Stimulated activated CD4-positive, alpha-beta T cell treated with anti-CD3 and anti-CD28 coated beads, TNF-alpha, amount 100 ng/mL, for 24 hours (primary cell): ENCODE measurements around the gene ZC3H10.
"Not testable (repeated sequence)": the region's sequence is repeated elsewhere in the genome, so short reads cannot be mapped to it uniquely, and the experiment has no call there.

ENCODE experiments used
- DNase-seq, 3 experiments: peaks; one replicate each; pipeline ENCODE4 v3.0.0-alpha.2; 2020; ENCODE audit warnings: low read depth in 3 of 3

ZC3H10 gene, protein sequence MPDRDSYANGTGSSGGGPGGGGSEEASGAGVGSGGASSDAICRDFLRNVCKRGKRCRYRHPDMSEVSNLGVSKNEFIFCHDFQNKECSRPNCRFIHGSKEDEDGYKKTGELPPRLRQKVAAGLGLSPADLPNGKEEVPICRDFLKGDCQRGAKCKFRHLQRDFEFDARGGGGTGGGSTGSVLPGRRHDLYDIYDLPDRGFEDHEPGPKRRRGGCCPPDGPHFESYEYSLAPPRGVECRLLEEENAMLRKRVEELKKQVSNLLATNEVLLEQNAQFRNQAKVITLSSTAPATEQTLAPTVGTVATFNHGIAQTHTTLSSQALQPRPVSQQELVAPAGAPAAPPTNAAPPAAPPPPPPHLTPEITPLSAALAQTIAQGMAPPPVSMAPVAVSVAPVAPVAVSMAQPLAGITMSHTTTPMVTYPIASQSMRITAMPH

DNA sequence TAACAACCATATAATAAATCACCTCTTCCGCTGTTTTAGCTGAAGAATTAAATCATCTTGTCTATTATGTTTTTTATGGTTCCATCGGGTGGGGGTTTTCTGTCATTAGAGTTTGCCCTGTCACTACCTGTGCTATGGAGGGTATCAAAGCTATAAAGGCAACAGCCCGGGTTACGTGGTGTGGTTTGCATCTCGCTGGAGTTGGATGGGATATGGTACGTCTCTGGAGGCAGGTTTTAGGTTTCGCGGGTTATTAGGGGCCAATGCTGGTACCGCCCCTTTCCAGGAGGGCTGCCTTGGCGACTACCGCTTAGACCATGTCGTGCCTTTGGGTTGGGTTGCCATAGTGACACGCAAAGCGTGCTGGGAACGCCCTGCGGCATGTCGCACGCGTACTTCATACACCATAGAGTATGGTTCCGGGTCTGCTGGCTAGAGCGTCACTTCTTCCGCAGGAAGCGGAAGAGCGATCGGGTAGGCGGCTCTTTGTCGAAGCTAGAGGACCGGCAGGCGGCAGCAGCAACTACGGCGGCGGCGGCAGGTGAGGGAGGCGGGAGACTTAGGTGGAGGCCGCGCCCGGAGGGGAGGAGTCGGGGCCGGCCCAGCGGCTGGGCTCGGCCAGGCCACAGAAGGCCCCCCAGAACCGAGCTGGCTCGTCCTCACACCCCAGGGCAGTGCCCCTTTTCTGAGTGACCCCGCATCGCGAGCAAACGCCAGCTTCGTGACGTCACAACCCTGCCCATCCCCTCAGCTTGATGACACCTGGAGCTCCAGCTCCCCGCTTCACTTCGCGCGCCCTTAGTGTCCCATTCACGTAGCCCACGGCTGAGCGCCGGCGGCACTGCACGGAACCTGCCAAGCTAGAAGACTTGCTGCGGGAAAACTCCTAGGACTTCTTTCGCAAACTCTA is at the start of gene ZC3H10:
TSS of gene ZC3H10 (plus strand) at position 489 of the 910 bp plus-strand sequence. CDS start 2,297 bp downstream, outside the sequence.
- peak; percentile 97 to 98 (median 98) for DNase-seq

DNA sequence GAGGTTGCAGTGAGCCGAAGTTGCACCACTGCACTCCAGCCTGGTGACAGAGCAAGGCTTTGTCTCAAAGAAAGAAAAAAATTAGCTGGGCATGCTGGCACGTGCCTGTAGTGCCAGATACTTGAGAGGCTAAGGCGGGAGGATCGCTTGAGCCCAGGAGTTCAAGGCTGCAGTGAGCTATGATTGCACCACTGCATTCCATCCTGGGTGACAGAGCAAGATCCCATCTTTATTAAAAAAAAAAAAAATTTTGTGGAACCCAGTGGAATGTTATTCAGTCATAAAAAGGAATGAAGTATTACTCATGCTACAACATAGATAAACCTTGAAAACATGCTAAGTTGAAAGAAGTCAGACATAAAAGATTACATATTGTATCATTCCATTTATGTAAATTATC is 46.4 kb upstream of the ZC3H10 start:
- no peak for DNase-seq

DNA sequence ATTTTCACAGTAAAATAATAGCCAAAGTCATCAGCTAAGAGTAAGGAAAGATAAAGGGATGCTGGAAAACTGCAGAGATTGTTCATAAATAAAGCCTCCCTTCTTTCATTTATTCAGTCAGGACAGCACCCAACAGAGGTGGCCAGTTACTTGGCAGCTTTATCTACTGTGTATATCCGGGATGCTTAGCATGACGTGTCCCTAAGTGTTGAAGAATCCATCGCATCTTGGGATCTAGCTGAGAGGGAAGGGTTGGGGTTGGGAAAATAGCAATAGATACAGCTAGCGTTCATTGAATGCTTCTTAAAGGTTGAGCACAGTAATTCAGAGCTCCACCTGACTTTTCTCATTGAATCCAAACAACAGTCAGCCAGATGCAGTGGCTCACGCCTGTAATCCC is 43.7 kb upstream of the ZC3H10 start:
- no peak for DNase-seq

DNA sequence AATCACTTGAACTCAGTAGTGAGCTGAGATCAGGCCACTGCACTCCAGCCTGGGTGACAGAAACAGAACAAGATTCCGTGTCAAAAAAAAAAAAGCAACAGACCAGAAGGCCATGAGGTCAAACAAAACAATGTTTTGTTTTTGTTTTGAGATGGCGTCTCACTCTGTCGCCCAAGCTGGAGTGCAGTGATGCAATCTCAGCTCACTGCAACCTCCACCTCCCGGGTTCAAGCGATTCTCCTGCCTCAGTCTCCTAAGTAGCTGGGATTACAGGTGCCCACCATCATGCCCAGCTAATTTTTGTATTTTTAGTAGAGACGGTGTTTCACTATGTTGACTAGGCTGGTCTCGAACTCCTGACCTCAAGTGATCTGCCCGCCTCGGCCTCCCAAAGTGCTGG is 40.1 kb upstream of the ZC3H10 start:
- DNase-seq = not testable (repeated sequence)

DNA sequence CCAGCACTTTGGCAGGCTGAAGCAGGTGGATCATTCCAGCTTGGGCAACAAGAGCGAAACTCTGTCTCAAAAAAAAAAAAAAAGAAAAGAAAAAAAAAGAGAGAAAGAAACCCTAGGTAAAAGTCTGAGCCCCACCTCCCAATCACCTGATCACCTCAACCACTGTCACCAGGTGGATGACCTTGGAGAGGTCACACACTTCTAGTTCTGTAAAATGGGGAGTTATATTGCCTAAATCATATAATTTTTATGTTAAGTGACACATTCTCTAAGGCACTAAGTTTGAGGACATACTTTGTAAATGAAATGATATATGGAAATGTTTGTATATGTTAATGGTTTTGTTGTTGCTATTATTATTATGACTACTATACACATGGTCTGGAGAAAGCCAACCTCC is 39.6 kb upstream of the ZC3H10 start:
- DNase-seq = no peak

DNA sequence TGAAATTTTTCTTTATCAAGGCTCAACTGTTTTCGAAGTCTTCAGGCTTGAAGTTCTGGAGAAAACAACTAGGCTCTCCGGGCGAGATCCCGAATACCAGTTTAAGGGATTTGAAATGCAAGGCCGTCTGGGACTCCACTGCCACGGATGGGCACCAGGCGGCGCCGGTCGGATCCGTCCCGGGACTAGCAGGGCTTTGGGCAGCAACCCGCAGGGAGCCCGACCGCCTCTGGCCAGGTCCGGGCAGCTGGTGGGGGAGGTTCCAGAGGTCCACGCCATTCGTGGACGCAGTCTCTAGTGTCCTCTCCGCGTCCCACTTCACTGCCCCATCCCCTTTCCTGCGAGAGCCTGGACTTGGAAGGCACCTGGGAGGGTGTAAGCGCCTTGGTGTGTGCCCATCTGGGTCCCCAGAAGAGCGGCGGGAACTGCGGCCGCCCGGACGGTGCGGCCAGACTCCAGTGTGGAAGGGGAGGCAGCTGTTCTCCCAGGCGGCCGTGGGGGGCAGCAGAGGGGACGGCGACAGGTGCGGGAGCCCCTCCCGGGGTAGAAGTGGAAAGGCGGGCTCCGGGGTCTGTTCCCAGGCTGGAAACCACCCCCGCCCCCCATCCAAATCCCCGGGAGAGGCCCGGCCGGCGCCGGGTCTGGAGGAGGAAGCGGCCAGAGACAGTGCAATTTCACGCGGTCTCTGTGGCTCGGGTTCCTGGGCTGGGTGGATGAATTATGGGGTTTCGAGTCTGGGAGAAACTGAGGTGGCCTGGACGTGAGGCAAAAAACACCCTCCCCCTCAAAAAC is 38.9 kb upstream of the ZC3H10 start:
- peak in 2 of 3 experiments; percentile 11 to 54 for DNase-seq

DNA sequence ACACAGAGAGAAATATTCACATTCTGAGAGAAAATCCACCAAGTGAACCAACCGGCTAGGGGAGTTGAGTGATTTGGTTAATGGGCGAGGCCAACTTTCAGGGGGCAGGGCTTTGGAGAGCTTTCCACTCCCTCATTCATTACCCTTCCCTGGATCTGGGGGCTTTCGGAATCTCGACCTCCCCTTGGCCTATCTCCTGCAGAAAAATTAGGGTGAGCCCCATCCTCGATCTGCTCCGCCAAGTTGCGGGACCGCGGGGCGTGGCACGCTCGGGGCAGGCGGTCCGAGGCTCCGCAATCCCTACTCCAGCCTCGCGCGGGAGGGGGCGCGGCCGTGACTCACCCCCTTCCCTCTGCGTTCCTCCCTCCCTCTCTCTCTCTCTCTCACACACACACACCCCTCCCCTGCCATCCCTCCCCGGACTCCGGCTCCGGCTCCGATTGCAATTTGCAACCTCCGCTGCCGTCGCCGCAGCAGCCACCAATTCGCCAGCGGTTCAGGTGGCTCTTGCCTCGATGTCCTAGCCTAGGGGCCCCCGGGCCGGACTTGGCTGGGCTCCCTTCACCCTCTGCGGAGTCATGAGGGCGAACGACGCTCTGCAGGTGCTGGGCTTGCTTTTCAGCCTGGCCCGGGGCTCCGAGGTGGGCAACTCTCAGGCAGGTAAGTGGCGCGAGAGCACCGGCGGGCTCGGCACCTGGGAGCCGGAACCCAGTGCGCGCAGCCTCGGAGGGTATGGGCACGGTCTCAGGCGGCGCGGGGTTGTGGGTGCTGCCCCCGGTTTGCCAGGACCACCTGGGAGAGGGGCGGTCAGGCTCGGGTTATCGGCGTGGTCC is 38.1 kb upstream of the ZC3H10 start, which contains the start of gene ERBB3:
TSS of gene ERBB3 (plus strand) at position 443 of the 833 bp plus-strand sequence. CDS start at position 579, 136 bp downstream.
- DNase-seq = peak; percentile 22 to 76 (median 53)

DNA sequence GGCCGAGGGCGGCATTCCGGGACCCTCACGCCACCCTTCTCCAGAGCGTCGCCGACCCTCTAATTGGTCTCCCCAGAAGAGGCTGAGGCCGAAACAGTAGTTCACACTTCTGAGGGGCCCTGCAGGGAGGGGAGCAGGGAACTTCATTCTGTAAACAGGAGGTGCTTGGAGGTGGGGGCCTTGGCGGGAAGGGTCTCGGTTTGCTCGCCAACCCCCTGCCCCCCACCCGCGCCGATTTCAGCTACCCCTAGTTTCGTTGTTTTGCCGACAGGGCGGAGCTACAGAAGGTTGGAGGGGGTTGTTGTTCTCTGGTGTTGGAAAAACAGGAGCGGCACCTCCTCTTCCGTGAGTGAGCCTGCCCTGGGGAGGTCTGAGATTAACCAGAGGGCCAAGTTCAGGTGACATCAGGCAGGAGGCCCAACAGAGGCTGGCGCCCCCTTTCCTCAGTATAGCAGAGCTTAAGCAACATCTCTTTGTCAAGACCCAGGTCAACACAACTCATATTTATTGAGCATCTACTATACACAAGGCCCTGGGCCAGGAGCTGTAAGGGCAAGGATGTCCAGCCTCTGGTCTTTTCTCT is 37.4 kb upstream of the ZC3H10 start:
- DNase-seq = no peak

DNA sequence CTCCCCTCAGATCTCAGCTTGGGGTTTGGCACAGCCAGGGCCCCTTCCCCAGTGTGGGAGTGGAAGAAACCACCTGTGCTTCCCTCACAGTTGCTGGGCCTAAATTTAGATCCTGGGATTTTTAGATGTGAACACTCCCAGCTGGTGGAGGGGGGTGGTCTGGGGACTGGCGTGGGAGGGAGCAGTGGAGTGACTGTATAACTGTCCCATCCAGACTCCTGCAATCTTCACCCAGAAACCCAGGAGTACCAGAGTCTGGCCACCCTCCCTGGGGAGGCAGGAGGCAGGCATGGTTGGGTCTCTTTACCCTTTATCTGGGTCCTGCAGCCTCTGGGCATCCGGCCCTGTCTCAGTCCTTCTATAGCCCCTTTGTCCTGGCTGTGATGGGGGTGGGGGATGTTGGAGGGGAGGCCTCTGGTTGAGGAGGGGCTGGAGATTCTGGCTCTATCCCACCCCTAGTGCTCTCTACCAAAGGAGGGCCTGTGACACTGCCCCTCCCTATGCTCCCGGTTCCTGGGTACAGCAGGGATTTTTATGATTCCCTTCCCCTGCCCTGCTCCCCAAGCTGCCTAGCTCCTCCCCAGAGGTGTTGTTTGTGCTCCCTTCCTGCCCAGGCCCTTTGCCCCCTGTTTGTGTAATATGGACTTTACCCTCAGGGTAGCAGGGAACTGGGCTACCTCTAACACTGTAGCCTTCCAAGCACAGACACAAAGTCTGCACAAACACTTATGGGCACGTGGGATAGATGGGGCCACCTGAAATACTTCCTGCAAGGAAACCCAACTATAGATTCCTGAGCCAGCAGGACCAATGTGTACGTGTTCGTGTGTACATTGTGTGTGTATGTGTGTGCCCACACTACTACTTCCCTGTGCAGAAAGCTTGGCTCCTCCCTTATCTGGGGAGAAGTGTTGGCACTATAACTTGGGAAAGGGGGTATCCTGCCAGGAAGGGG is 36.4 kb upstream of the ZC3H10 start:
- no peak for DNase-seq

DNA sequence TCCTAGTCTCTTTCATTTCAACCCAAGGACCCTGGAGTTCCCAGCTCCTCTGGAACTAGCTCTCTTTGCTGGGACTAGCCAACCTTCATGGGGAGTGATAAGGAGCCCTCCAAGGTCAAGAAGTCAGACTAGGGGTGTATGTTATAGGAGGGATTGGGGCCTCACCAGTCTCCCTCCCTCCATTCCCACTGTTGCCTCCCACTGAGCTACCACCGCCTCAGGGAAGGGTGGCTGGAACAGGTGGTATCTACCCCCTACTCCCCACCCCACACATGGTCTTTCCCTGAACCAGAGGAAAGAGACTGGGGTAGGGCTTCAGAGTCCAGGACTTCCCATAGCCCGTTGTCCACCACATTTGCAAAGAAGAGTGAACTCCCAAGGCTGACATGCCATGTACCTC is 35.7 kb upstream of the ZC3H10 start:
- DNase-seq = no peak

DNA sequence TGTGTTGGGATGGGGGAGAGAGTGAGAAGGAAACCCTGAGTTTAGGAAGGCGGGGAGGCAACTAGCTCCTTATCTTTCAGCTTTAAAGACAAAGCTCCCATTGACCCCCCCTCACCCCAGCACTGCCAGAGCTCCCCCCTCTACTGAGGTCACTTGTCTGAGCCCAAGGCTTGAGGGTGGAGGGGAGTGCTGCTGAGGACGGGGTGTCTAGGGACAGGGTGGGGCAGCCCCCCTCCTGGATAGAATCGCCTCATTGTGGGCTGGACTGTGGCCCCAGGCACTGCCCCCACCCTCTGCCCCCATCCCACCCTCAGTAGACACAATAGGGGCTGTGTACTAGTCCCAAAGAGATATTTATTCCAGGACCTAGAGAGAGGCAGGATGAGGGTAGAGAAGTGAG is 35.1 kb upstream of the ZC3H10 start:
- no peak for DNase-seq

DNA sequence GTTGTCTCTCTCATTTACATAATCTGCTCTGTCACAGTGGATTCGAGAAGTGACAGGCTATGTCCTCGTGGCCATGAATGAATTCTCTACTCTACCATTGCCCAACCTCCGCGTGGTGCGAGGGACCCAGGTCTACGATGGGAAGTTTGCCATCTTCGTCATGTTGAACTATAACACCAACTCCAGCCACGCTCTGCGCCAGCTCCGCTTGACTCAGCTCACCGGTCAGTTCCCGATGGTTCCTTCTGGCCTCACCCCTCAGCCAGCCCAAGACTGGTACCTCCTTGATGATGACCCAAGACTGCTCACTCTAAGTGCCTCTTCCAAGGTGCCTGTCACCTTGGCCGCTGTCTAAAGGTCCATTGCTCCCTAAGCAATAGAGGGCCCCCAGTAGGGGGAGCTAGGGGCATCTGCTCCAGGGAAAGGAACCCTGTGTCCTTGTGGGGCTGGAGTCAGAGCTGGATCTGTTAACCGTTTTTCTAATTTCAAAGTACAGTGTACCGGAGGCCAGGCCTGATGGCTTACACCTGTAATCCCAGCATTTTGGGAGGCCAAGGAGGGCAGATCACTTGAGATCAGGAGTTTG is 33.0 kb upstream of the ZC3H10 start:
- peak in 1 of 3 experiments; percentile 20 for DNase-seq

DNA sequence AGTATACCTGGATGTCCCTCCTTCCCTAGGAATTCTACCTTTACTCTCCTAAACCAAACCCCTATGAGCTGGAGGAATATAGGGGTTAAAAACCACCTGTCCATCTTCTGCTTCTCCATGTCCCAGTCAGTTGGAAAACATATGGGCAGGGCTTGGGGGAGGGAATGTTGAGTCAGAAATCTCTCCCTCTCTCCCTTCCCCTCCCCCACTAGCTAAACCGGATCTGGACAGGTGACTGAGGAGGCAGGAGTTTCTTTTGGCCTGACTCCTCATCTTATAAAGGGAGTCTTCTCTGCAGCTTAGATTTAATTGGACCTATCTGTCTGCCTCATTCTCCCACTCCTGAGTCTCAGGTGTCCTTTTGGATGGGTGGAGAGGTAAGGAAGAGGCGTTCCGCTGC is 32.0 kb upstream of the ZC3H10 start:
- no peak for DNase-seq

DNA sequence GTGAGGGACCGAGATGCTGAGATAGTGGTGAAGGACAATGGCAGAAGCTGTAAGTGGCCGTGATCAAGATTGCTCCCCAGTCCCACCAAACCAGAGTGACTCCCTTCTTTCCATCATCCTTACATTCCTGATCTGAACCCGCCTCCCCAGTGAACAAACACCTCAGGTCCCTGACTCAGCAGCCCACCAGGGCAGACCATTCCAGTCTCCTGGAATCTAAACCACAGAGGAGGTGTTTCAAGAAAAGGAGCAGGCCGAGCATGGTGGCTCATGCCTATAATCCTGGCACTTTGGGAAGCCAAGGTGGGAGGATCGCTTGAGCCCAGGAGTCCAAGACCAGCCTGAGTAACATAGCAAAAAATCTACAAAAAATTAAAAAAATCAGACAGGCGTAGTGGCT is 31.5 kb upstream of the ZC3H10 start:
- DNase-seq = no peak

DNA sequence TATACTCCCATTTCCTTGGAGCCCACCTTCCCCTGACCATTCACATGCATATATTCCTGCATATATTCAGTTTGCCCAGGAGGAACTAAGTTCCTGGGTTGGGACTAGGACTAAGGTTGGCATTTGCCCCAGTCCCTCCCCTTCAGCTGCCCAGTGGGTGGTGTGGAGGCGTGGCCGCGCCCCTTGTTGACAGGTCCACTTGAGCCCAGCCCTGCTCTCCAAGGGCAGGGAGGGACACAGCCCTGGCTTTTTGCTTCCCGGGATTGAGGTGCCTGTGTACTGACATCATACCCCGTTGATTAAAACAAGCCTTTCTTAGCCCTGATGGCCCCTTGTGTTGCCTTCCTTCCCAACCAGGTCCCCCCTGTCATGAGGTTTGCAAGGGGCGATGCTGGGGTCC is 30.8 kb upstream of the ZC3H10 start:
- DNase-seq = no peak

DNA sequence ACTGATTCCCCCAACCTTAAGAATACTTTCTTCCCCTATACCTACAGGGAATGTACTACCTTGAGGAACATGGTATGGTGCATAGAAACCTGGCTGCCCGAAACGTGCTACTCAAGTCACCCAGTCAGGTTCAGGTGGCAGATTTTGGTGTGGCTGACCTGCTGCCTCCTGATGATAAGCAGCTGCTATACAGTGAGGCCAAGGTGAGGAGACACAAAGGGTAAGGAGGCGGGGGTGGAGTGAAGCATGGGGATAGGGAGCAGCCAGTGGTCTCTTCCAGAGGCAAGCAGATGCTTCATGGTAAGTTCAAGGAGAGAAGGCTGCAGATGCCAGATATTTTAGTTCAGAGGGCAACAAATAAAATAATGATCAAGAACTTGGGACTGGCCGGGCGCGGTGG is 20.3 kb upstream of the ZC3H10 start:
- DNase-seq = no peak

DNA sequence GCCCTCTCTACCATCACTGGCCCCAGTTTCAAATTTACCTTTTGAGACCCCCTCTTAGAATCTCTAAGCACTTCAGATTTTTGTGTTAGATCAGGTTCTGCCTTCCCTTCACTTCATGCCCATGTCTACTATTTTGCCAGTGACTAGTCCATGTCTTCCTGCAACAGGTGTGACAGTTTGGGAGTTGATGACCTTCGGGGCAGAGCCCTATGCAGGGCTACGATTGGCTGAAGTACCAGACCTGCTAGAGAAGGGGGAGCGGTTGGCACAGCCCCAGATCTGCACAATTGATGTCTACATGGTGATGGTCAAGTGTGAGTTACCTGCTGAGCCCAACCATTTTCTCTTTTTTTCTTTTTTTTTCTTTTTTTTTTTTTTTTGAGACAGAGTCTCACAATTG is 19.5 kb upstream of the ZC3H10 start:
- no peak for DNase-seq

DNA sequence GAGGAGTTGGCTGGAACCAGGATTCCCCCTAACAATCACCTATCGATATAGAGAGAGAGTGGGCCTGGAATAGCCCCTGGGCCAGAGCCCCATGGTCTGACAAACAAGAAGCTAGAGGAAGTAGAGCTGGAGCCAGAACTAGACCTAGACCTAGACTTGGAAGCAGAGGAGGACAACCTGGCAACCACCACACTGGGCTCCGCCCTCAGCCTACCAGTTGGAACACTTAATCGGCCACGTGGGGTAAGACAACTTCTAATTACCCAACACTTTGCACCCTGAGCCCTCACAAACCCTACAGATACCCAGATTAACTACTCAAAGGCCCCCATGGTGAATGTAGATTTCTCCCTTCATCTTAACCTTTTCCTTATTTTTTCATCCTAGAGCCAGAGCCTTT is 18.3 kb upstream of the ZC3H10 start:
- no peak for DNase-seq

DNA sequence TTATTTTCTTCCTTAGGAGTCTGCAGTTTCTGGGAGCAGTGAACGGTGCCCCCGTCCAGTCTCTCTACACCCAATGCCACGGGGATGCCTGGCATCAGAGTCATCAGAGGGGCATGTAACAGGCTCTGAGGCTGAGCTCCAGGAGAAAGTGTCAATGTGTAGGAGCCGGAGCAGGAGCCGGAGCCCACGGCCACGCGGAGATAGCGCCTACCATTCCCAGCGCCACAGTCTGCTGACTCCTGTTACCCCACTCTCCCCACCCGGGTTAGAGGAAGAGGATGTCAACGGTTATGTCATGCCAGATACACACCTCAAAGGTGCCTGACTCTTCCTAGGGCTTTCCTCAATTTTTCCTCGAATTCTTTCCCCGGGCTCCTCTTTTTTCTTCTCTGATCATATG is 17.0 kb upstream of the ZC3H10 start:
- DNase-seq = no peak
